ENCODE data around the gene SMU1. TPM values are rescaled to one million over a fixed set of nuclear protein-coding genes. Genes with fewer than 3 reads are reported as not detected.

SMU1 gene
- total and polyA plus RNA-seq, 2 of the 13 experiments (the other 11 are each of a cell fraction or from before 2014, with no cell fraction given): 12.9 to 36.6 TPM

DNA sequence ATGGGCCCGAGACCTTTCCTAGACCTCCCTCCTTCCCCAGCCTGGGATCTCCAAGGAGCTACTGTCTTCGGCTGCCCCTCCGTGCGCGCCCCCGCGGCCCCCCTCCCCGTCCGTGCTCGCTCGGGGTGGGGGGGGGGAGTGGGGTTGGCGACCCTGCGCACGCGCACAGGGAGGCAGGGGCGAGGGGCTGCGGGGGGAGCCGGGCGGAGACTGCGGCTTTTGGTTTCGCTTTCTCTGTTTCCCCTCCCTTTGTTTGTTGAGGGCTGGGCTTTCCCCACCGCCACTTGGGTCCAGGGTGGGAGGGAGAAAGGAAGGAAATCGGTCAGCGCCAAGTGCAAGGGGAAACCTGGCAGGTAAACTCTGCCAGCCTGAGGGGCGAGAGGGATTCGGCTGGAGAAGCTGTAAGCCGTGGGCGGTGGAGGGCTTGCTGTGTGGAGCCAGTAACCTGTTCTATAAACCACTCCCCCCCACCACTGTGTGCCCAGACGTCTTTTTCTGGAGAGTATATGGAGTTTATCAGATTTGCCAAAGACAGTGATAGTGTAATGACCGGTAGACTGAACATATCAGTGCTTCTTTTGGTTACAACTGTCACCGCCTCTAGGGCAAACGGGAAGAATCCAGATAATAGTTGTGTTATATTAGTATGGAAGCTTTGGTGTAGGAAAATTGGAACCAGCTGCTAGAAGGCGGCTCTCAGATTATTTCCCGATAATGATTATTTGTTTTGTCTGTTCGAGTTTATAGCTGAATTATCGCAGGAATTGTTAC is 50.7 kb downstream of the SMU1 start (continued):
- TF ChIP-seq, protein P1, sequence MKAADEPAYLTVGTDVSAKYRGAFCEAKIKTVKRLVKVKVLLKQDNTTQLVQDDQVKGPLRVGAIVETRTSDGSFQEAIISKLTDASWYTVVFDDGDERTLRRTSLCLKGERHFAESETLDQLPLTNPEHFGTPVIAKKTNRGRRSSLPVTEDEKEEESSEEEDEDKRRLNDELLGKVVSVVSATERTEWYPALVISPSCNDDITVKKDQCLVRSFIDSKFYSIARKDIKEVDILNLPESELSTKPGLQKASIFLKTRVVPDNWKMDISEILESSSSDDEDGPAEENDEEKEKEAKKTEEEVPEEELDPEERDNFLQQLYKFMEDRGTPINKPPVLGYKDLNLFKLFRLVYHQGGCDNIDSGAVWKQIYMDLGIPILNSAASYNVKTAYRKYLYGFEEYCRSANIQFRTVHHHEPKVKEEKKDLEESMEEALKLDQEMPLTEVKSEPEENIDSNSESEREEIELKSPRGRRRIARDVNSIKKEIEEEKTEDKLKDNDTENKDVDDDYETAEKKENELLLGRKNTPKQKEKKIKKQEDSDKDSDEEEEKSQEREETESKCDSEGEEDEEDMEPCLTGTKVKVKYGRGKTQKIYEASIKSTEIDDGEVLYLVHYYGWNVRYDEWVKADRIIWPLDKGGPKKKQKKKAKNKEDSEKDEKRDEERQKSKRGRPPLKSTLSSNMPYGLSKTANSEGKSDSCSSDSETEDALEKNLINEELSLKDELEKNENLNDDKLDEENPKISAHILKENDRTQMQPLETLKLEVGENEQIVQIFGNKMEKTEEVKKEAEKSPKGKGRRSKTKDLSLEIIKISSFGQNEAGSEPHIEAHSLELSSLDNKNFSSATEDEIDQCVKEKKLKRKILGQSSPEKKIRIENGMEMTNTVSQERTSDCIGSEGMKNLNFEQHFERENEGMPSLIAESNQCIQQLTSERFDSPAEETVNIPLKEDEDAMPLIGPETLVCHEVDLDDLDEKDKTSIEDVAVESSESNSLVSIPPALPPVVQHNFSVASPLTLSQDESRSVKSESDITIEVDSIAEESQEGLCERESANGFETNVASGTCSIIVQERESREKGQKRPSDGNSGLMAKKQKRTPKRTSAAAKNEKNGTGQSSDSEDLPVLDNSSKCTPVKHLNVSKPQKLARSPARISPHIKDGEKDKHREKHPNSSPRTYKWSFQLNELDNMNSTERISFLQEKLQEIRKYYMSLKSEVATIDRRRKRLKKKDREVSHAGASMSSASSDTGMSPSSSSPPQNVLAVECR (CRISPR knock-in tag; IDR thresholded peaks at IDR 0.05; ENCODE audit: borderline replicate concordance): peak; percentile 60; the same call in 1 of the 2 replicates
- TF ChIP-seq REPIN1 (CRISPR knock-in tag; IDR thresholded peaks at IDR 0.05; ENCODE audit: borderline replicate concordance, low read depth) (no peak), KMT2A (CRISPR knock-in tag; IDR thresholded peaks at IDR 0.05) (peak; percentile 49; the same call in 1 of the 2 replicates), BCL6 (CRISPR knock-in tag; IDR thresholded peaks at IDR 0.05) (no peak), ZNF354B (CRISPR knock-in tag; IDR thresholded peaks at IDR 0.05) (no peak)
- TF ChIP-seq, protein P2, sequence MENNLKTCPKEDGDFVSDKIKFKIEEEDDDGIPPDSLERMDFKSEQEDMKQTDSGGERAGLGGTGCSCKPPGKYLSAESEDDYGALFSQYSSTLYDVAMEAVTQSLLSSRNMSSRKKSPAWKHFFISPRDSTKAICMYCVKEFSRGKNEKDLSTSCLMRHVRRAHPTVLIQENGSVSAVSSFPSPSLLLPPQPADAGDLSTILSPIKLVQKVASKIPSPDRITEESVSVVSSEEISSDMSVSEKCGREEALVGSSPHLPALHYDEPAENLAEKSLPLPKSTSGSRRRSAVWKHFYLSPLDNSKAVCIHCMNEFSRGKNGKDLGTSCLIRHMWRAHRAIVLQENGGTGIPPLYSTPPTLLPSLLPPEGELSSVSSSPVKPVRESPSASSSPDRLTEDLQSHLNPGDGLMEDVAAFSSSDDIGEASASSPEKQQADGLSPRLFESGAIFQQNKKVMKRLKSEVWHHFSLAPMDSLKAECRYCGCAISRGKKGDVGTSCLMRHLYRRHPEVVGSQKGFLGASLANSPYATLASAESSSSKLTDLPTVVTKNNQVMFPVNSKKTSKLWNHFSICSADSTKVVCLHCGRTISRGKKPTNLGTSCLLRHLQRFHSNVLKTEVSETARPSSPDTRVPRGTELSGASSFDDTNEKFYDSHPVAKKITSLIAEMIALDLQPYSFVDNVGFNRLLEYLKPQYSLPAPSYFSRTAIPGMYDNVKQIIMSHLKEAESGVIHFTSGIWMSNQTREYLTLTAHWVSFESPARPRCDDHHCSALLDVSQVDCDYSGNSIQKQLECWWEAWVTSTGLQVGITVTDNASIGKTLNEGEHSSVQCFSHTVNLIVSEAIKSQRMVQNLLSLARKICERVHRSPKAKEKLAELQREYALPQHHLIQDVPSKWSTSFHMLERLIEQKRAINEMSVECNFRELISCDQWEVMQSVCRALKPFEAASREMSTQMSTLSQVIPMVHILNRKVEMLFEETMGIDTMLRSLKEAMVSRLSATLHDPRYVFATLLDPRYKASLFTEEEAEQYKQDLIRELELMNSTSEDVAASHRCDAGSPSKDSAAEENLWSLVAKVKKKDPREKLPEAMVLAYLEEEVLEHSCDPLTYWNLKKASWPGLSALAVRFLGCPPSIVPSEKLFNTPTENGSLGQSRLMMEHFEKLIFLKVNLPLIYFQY (CRISPR knock-in tag; IDR thresholded peaks at IDR 0.05; ENCODE audit: borderline replicate concordance): 0 out of 2 replicates have a peak, but pooled peaks have one; percentile 26
- TF ChIP-seq, protein P3, sequence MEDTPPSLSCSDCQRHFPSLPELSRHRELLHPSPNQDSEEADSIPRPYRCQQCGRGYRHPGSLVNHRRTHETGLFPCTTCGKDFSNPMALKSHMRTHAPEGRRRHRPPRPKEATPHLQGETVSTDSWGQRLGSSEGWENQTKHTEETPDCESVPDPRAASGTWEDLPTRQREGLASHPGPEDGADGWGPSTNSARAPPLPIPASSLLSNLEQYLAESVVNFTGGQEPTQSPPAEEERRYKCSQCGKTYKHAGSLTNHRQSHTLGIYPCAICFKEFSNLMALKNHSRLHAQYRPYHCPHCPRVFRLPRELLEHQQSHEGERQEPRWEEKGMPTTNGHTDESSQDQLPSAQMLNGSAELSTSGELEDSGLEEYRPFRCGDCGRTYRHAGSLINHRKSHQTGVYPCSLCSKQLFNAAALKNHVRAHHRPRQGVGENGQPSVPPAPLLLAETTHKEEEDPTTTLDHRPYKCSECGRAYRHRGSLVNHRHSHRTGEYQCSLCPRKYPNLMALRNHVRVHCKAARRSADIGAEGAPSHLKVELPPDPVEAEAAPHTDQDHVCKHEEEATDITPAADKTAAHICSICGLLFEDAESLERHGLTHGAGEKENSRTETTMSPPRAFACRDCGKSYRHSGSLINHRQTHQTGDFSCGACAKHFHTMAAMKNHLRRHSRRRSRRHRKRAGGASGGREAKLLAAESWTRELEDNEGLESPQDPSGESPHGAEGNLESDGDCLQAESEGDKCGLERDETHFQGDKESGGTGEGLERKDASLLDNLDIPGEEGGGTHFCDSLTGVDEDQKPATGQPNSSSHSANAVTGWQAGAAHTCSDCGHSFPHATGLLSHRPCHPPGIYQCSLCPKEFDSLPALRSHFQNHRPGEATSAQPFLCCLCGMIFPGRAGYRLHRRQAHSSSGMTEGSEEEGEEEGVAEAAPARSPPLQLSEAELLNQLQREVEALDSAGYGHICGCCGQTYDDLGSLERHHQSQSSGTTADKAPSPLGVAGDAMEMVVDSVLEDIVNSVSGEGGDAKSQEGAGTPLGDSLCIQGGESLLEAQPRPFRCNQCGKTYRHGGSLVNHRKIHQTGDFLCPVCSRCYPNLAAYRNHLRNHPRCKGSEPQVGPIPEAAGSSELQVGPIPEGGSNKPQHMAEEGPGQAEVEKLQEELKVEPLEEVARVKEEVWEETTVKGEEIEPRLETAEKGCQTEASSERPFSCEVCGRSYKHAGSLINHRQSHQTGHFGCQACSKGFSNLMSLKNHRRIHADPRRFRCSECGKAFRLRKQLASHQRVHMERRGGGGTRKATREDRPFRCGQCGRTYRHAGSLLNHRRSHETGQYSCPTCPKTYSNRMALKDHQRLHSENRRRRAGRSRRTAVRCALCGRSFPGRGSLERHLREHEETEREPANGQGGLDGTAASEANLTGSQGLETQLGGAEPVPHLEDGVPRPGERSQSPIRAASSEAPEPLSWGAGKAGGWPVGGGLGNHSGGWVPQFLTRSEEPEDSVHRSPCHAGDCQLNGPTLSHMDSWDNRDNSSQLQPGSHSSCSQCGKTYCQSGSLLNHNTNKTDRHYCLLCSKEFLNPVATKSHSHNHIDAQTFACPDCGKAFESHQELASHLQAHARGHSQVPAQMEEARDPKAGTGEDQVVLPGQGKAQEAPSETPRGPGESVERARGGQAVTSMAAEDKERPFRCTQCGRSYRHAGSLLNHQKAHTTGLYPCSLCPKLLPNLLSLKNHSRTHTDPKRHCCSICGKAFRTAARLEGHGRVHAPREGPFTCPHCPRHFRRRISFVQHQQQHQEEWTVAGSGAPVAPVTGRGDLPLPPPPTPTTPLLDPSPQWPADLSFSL (CRISPR knock-in tag; IDR thresholded peaks at IDR 0.05): no peak
- TF ChIP-seq, protein P4, sequence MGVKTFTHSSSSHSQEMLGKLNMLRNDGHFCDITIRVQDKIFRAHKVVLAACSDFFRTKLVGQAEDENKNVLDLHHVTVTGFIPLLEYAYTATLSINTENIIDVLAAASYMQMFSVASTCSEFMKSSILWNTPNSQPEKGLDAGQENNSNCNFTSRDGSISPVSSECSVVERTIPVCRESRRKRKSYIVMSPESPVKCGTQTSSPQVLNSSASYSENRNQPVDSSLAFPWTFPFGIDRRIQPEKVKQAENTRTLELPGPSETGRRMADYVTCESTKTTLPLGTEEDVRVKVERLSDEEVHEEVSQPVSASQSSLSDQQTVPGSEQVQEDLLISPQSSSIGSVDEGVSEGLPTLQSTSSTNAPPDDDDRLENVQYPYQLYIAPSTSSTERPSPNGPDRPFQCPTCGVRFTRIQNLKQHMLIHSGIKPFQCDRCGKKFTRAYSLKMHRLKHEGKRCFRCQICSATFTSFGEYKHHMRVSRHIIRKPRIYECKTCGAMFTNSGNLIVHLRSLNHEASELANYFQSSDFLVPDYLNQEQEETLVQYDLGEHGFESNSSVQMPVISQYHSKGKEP (CRISPR knock-in tag; IDR thresholded peaks at IDR 0.05): no peak
- TF ChIP-seq, protein P5, sequence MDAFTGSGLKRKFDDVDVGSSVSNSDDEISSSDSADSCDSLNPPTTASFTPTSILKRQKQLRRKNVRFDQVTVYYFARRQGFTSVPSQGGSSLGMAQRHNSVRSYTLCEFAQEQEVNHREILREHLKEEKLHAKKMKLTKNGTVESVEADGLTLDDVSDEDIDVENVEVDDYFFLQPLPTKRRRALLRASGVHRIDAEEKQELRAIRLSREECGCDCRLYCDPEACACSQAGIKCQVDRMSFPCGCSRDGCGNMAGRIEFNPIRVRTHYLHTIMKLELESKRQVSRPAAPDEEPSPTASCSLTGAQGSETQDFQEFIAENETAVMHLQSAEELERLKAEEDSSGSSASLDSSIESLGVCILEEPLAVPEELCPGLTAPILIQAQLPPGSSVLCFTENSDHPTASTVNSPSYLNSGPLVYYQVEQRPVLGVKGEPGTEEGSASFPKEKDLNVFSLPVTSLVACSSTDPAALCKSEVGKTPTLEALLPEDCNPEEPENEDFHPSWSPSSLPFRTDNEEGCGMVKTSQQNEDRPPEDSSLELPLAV (CRISPR knock-in tag; conservative IDR thresholded peaks at IDR 0.05; ENCODE audit: low read depth): no peak
